ENCODE data around the gene RIN2. TPM values are rescaled to one million over a fixed set of nuclear protein-coding genes. Genes with fewer than 3 reads are reported as not detected.

Gene RIN2
- total RNA-seq, 4 donors from 2014 or later, result 40.2 to 117 (median 73.6) TPM

GRCh38 chr20:19737025-19737424 is 21.0 kb upstream of the RIN2 start:
- DNase-seq (ENCODE audit: low spot score) (no peak), ATAC-seq (ENCODE audit: low FRiP score) (peak; percentile 95)

GRCh38 chr20:19738951-19739350 is 19.1 kb upstream of the RIN2 start:
- DNase-seq (ENCODE audit: low spot score), result no peak
- ATAC-seq (ENCODE audit: low FRiP score), result no peak
- no peak for TF ChIP-seq CTCF (IDR thresholded peaks at IDR 0.05)

More at GRCh38 chr20:19737025-19737424, 21.0 kb upstream of the RIN2 start:
- TF ChIP-seq CTCF (IDR thresholded peaks at IDR 0.05), result no peak

GRCh38 chr20:19739351-19739750 is 18.7 kb upstream of the RIN2 start:
- ATAC-seq (ENCODE audit: low FRiP score) (no peak), DNase-seq (ENCODE audit: low spot score) (no peak)
- TF ChIP-seq CTCF (IDR thresholded peaks at IDR 0.05), result no peak

GRCh38 chr20:19740512-19740911 is 17.5 kb upstream of the RIN2 start:
- DNase-seq (ENCODE audit: low spot score), result no peak
- no peak for TF ChIP-seq CTCF (IDR thresholded peaks at IDR 0.05)
- ATAC-seq (ENCODE audit: low FRiP score), result no peak

- no peak for TF ChIP-seq CTCF (IDR thresholded peaks at IDR 0.05)
- ATAC-seq (ENCODE audit: low FRiP score), result no peak
- DNase-seq (ENCODE audit: low spot score), result no peak
Measured at GRCh38 chr20:19741924-19742323, 16.1 kb upstream of the RIN2 start.

GRCh38 chr20:19742974-19743639 is 15.0 kb upstream of the RIN2 start:
- no peak for ATAC-seq (ENCODE audit: low FRiP score)
- DNase-seq (ENCODE audit: low spot score), result no peak

More at GRCh38 chr20:19742974-19743639, 15.0 kb upstream of the RIN2 start:
- TF ChIP-seq CTCF (IDR thresholded peaks at IDR 0.05), result no peak

All from omental fat pad (tissue), 4 donors.